ENCODE results near the gene ENHO.
A peak's percentile ranks its signal among the peaks of the same experiment; 100 is the strongest.

ENHO gene

DNA sequence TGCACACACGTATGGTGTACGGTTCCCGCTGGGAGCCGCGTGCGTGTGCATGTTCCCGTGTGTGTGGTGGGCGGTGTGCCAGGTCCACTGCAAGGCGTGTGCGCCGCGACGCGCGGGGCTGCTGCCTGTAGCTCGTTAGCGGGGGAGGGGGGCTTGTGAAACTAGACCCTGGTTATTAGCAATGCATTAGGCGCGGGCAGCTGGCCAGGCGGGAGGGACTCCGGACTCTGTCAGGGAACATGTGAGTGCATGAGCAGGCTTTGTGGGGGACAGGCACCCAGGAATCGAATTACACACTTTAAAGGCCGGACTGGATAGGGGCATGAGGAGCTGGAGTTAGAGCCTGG lies 32.2 kb upstream of the ENHO start:
- peak; percentile 97 for DNase-seq

DNA sequence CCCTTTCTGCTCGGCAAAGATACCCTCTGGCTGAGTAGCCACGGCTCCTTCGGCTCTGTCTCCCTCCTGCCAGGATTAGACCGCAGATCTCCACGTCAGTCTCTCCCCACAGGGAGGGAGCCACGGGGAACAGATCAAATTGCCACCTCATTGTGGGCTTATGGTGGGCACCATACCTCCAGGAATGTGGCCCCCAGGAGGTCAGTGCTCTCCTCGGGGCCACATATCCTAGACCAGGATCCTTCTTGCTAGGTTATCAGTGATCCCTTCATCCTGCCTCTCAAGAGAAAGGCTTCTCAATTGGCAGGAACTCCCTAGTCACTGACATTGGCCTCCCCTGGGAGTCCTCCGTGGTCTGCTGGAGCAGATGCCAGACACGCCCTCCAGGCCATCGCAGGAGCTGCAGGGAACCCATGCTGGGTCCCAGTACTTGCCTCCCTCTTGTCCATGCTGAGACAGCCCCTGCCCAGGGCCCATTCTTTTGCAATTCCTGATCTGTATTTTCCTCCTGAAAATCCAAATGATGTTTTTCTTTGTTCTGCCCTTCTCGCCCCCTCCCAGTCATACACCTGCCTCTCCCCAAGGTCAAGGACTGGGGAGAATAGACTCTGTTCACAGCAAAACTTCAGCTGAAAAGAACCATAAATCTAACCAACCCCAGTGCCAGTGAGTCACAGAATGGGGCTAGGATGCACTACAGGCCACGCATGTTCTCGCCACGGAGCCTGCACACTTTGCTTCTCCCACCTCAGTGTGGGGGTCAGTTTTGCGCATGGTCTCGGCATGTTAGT lies 31.6 kb upstream of the ENHO start:
- peak; percentile 98 for DNase-seq

DNA sequence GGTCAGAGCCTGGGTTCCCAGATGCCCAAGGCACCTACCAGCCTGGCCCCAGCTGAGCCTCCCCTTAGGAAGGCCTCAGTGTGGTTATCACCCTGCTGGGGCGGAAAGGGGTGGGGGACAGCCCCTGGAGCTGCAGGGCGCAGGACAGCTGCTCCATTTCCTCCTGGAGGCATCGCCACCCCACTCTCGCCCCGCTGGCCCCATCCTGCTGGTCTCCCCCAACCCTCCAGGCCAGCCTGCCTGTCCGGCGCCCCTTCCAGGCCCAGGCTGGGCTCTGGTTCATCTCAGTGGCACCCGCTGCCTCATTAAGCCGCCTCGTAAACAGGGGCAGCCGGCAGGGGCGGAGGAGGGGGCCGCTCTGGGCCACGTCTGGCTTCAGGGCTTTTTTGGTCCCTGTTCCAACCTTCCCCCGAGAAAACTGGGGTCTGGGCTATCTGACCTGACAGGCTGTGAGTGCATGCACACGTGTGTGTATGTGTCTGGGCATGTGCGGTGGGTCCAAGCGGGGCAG lies 30.8 kb upstream of the ENHO start:
- DNase-seq, result peak; percentile 31

DNA sequence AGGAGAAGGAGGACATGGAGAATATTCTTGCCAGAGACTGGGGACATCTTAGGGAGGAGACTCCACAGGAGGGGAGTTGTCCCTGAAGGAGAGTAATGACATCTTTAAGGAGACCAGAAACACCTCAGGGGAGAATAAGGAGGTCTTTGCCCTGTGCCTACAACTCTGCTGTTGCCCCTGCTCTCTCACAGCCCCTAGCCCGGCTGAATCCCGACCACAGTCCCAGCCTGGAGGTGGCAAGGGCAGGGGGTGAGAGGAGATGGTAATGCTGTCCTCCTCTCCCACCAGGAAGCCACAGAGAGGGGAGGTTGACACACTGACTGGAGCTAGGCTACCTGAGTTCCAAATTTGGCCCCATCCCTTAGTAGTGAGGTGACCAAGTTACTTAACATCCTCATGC lies 30.2 kb upstream of the ENHO start:
- DNase-seq, result no peak

DNA sequence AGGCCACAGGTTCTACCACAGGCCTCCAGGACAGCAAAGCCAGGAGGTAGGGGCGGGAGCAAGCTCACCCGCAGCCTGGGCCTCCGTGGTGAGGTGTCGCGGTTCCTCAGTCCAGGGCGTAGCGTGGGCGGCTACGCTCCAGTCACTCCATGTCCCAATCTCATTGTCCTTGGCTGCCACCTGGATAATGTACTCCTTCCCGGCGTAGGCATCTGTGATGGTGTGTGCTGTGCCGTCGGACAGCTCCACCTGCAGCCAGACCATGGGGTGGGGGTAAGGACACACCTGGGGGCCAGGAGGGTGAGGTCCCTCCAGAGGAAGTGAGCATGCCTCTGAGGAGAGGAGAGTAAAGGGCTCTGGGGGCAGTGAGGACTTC lies 29.8 kb upstream of the ENHO start:
- no peak for DNase-seq

DNA sequence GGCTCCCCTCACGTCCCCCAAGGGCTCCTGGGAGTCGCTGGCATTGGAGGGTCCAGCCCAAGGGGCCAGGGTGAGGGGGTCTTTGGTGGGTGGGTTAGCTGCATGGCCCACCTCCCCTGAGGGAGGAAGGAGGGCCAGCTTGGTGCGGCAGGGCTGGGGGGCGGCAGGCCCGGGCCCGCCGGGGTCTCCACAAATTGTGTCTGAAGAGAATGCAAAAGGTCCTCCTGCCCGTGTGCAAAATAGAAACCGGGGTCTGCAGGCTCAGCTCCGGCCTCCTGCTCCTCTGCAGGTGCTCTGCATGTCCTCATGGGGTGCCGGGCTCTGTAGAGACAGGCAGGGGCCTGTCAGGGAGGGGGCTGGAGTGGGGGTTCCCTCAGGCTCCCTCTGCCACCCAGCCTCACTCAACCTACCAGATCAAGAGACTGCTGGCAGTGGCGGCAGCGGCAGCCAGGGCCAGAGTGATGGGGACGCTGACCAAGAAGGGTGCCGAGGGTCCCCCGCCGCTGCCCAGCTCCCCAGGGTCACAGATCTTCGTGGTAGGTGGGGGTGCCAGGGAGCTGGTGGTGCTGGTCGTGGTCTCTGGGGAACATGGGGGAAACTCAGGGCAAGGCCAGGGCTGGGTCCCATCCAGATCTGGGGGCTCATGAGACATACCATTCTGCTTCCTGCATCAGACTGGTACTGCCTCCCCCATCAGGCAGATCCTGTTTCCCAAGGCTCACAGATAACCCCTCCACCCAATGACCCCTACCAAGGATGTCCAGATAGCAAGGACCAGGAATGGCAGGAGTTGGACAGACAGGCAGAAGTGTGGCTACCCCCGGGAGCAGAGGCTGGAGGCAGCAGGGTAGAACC lies 29.2 kb upstream of the ENHO start:
- no peak for DNase-seq

DNA sequence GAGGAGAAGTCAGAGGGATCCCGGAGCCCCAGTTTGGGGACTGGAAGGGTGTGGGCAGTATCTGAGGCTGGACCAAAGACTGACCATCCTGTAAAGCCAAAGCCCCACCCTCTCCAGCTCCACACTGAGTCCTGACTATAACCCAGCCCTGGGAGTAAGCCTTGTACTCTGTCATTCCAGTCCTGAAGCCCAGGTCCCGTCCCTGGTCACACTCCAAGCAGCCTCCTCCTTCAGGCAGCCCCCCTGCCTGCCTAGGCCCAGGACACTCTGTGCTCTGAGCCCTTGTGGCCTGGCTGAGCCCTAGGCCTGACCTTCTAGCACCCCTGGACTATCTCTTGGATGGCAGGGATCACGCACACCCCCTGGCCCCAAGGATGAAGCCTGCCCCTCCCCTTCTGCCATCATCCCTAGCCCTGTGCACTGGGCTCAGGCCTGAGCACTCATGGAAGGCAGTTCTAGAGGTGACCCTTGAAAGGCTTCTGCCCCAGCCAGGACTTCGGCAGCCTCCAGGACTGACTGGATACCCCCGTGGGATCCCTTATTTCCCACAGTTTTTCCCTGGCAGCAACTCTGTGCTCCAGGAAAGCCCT lies 28.0 kb upstream of the ENHO start:
- DNase-seq, result no peak

DNA sequence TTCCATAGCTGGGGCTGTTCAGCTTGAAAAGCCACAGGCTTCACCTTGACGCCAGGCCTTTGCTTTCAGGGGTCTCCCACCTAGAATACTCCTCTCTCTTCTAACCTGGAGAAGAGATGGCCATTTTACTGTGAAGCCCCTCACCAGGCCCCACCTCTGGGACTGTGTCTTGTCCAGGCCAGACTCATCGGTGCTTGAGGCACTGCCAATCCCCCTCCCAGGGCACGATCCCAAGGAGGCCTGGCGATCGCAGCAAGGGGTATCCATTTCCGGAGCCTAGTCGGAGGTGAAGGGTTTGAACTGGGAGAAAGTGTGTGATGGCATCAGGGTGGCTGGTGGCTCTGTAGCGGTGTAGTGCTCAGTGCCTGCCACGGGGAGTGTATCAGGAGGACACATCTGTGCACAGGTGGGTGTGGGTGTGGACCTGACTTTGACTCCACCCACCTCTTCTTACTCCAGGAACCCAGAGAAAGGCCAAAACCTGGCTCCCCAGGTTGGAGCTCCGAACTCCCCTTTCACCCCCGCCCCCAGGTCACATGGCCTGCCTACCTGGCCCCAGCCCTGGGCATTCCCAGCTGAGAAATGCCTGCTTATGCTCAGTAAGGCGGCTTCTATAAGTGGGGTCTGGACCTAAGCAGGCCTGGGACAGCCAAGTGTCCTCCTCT lies 27.4 kb upstream of the ENHO start:
- DNase-seq, result no peak

DNA sequence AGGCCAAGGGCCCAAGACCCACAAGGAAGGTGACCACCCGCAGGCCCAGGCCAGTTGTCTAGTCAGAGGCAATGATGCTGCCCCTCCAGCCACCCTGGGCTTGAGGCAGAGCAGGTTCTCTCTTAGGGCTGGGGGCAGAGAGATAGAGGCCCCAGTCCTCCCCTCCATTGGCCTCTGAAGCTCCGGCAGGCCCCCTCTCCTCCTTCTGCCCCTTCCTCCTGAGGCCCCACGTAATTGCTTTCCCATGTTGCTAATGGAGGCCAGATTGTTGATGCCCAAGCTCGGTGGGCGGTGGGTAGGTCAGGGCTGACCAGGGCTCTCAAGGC lies 26.6 kb upstream of the ENHO start:
- no peak for DNase-seq

DNA sequence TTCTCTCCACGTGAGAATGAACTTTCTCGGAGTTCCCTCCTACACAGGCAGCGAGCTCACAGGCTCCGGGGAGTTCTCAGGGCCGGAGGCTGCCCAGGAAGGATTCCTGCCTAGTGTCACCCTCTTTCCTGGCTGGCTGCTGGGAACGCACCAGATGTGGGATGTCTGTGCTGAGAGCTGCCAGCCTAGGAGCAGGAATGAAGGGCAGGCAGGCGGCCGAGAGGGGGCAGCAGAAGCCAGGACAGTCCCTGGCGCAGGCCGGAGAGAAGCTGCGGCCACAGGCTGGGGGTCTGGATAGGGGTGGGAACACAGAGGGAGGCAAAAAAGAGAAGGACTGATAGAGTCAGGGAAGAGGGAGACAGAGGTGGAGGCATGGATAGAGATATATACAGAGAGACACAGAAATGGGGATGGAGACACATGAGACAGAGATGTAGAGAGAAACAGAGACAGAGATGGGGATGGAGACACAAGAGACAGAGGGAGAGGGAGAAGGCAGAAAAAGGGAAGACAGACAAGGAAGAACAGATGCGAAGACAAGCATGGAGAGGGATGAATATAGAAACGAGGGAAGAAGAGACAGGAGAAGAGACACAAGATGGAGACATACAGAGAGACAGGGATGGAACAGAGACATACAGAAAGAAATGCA lies 25.3 kb upstream of the ENHO start:
- peak; percentile 81 for DNase-seq

DNA sequence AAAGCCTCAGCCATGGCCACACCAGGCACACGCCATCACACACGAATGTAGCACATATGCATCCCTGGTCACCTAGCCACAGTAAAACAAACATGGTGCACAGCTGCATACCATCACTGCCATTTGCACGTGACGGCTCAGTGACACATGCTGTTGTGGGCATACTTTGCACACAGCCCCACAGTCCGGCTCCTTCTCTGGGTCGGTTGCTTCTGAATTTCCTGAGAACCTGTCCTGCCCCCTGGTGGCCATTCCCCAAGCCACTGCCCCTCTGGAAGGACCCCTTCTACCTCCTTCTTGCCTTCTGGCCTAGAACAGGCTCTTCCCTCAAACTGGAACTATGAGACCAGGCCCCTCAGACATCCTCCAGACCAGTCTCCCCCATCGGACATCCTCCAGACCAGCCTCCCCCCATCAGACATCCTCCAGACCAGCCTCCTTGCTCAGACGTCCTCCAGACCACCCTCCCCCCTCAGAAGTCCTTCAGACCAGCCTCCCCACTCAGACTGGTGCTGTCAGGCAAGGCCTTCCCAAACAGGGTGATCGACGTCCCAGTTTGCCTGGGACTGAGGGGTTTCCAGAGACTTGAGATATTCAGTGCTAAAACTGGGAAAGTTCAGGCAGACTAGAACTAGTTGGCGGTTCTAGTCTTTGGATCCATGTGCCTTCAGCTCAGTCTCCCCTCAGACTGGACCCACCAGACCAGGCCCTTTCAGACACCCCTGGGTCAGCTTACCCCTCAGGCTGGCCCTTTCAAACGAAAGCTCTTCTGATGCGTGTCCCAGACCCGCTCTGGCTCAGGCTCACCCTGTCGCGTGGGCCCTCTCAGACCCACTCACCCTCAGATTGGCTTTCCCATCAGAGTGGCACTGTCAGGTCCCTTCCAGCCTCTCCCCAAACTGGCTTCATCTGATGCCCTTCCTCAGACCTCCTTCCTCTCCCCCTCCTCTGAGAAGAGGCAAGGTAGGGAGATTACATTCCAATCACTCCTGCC lies 24.3 kb upstream of the ENHO start:
- DNase-seq, result peak; percentile 81

DNA sequence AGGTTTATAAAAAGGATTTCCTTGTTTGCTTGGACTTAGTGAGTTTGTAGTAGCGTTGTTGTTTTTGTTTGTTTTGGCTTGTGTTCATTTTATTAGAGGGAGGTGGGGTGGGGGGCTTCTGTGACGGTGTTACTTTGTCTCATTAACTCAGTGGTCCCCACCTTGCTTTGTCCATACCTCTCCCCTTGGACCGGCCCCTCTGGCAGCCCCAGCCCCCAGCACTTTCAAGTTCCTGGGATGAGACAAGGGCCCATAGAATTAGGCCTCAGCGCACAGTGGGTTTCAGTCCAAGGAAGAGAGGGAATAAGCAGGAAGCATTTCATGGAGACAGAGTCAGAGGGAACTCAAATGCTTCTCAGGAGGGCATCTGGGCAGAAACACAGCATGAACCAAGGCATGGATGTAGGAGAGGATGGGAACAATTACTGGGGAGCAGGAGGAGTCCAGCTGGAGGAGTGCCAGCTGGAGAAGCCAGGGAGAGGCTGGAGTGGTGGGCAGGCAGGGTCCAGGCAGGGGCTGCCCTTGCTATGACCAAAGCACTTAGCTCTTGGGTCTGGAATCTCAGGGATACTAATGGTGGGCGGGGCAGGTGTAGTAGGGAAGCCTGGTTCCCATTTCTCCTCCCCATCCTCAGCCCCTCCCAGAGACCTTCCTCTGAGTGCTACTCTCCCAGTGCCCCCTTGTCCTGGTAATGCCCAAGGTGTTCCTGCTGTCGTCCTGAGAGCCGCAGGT lies 23.5 kb upstream of the ENHO start:
- no peak for DNase-seq

DNA sequence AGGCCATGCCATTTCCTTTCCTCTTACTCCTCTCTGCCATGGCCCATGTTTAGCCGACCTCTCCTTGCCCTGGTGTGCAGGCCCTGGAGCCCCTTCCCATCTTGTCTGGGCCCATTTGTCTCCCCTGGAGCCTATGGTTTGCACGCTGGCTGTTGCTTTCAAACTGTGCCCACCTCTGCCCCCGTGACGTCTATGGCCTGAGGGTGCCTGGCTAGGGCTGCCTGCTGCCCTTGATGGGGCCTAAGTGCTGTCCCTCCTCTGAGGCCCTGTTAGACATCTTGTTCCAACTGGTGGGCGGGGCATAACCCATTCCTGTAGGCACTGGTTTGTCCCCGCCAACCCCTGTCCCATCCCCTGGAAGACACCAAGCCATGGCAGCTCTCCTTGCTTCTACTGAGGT lies 22.7 kb upstream of the ENHO start:
- no peak for DNase-seq

DNA sequence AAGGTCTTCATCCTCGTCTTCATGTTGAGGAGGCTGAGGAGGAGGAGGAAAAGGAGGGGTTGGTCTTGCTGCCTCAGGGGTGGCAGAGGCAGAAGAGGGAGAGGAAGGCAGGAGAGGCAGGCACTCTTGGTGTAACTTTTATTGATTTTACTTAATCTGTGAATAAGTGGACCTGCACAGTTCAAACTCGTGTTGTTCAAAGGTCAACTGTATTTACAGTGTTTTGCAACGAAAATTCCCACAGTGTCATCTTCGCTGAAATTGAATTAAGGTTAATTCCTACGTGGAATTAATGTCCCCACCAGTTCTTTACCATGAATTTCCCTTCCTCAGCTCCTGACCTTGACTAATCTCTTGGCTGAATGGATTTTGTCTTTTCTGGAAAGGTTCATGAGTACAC lies 21.2 kb upstream of the ENHO start:
- DNase-seq, result no peak

DNA sequence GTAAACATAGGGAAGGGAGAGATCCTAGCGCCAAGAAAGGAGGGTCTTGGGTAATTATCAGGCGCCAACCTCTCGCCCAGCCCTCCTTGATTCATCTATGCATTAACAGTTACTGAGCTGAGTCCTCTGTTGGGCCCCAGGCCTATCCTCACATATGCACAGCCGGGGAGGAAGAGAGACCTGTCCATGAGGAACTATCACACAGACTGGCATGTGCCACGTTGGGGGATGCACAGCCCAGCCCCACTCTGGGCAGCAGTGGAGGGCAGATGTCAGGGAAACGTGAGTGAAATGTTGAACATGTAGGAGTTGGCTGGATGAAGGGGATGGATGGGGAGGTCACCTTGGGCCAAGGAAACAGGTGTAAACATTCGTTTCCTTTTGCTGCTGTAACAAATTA lies 18.8 kb upstream of the ENHO start:
- no peak for DNase-seq

DNA sequence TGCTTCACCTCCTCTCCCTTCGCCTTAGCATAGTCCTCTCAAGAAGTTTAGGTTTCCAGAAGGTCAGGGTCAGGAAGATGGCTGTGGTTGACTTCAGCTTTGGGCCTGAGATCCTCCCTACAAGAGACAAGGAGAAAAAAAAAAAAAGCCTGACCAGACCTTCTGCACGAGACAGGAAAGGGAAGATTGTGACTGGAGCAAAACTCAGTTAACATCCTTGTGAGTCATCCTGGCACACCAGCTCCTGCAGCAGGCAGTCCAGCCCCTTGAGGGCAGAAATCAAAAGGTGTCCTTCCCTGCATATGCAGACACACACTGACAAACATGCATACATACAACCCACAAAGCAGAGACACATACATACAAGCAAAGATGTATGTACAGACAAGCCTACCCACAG lies 18.0 kb upstream of the ENHO start:
- DNase-seq, result no peak

DNA sequence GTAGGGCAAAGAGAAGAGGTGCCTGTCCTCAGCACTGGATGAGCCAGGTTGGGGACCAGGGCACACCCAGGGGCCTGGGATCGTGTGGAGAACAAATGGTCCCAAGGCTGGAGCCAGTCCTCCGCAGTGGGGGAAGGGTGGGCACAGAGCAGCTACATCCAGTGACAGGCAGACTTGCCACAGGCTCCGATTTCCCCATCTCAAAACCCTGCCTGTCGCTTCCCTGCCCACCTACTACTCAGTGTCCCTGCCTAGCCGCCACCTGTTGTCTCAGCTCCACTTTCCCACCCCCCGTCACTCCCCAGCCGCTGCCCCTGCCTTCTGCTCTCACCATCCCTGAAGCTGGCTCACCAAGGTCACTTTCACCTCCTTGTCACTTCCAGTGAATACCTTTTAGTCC lies 13.9 kb upstream of the ENHO start:
- no peak for DNase-seq

DNA sequence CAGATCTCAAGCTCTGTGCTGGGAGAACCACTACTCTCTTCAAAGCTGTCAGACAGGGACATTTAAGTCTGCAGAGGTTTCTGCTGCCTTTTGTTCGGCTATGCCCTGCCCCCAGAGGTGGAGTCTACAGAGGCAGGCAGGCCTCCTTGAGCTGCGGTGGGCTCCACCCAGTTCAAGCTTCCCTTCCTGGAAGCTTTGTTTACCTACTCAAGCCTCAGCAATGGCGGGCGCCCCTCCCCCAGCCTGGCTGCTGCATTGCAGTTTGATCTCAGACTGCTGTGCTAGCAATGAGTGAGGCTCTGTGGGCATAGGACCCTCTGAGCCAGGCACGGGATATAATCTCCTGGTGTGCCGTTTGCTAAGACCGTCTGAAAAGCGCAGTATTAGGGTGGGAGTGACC lies 9.3 kb upstream of the ENHO start:
- peak; percentile 56 for DNase-seq

DNA sequence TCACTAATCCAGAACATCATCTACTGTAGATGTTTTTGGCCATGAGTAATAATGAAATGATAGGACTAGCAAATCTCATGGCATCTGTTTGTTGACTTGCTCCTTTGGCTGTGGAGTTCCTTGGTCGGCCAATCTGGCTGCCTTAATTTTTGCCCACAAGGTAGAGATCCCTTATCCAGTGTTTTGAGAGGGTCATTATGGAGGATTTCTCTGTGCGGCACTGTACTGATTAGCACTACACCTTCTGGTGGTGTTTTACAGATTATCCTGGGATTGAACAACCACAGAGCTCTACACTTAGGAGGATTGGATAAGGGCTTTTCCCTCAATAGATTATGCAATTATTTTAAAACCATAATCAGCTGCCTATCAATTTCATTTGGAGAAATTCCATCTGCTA lies 3.2 kb upstream of the ENHO start:
- no peak for DNase-seq

DNA sequence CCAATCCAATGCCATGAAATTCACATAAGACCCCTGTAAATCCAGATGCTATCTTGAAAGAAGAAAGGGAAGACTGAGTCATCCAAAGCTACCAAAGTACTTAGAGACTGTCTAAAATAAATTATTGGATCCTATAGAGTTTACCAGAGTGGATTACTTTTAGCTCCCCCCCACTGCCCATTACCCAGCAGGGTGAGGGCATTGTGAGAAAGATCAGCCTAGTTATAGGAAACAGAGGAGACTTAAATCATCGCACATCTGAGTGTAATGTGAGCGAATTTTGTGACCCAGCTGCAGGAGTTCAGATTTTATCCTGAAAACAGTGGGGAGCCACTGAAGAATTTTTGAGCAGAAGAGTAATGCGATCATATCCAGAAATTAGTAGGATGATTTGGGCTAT lies 1.6 kb upstream of the ENHO start:
- DNase-seq, result no peak
